ENCODE measurements around the gene ACER3. TPM values are rescaled to one million over a fixed set of nuclear protein-coding genes. Genes with fewer than 3 reads are reported as not detected.

Gene ACER3
- total and polyA plus RNA-seq, 2 experiments from 2014 or later, result 6.2 to 26.5 TPM

GRCh38 chr11:76892306-76892705 lies 31.6 kb downstream of the ACER3 start:
- TF ChIP-seq NANOG (IDR thresholded peaks at IDR 0.05; ENCODE audit: borderline replicate concordance), result no peak
- TF ChIP-seq CTCF (conservative IDR thresholded peaks at IDR 0.05; ENCODE audit: low read depth in 2 of 2), result no peak
- no peak for TF ChIP-seq ETS1 (IDR thresholded peaks at IDR 0.05)
- no peak for TF ChIP-seq ZNF114 (CRISPR knock-in tag; IDR thresholded peaks at IDR 0.05)
- TF ChIP-seq STAT1 (IDR thresholded peaks at IDR 0.05; ENCODE audit: unreplicated experiment), result no peak
- H3K9me2 ChIP-seq (ENCODE audit: insufficient read depth), result no peaks in the 10 kb centered on the region
- no peak overlapping the region for H3K4me2 ChIP-seq
- no peaks in the 10 kb centered on the region for H3K27me3 Mint-ChIP-seq (ENCODE audit: insufficient read depth, low read depth, poor library complexity)
- H3K36me3 Mint-ChIP-seq (ENCODE audit: low read depth), result no peaks in the 10 kb centered on the region
- ATAC-seq, result no peak
- no peak overlapping the region for H3K27ac ChIP-seq (ENCODE audit: low read depth)
- no peaks in the 10 kb centered on the region for H3K9me3 Mint-ChIP-seq
- H3K27ac Mint-ChIP-seq, result no peak overlapping the region
- no peaks in the 10 kb centered on the region for H3K36me3 ChIP-seq (ENCODE audit: insufficient read depth)
- H3K4me1 ChIP-seq (ENCODE audit: insufficient read depth), result 0 out of 2 replicates have a peak, but pooled peaks cover 5% of the 10 kb centered on the region
- H4K20me1 ChIP-seq (replicated peaks; ENCODE audit: insufficient read depth), result no peaks in the 10 kb centered on the region; the same call in 1 of the 2 replicates
- H3K4me1 Mint-ChIP-seq, result peaks cover 4% of the 10 kb centered on the region
- H2AFZ ChIP-seq, result no peak overlapping the region
- H3K4me3 Mint-ChIP-seq, result no peak overlapping the region
- no peaks in the 10 kb centered on the region for H3F3A ChIP-seq (replicated peaks; ENCODE audit: low read depth)
- peaks cover 3% of the 10 kb centered on the region; the same call in 1 of the 2 replicates for H3K79me2 ChIP-seq (replicated peaks; ENCODE audit: insufficient read depth)
- H3K27me3 ChIP-seq (ENCODE audit: insufficient read depth), result no peaks in the 10 kb centered on the region
- no peak for DNase-seq (ENCODE audit: low spot score)
- H3K4me3 ChIP-seq, result no peak overlapping the region

- Histone ChIP-seq H3K27ac (ENCODE audit: low read depth) (no peak overlapping the region), H4K20me1 (replicated peaks; ENCODE audit: insufficient read depth) (no peaks in the 10 kb centered on the region)
- no peak for TF ChIP-seq JUNB (IDR thresholded peaks at IDR 0.05; ENCODE audit: unreplicated experiment)
- TF ChIP-seq STAT1 (IDR thresholded peaks at IDR 0.05; ENCODE audit: unreplicated experiment), result no peak
- TF ChIP-seq REST (IDR thresholded peaks at IDR 0.05; ENCODE audit: unreplicated experiment), result no peak
- no peak for TF ChIP-seq POLR2AphosphoS5 (IDR thresholded peaks at IDR 0.05; ENCODE audit: low read depth)
- TF ChIP-seq CTCF (conservative IDR thresholded peaks at IDR 0.05; ENCODE audit: low read depth in 2 of 2), result no peak
- TF ChIP-seq EZH2phosphoT487 (IDR thresholded peaks at IDR 0.05; ENCODE audit: unreplicated experiment), result no peak
Observed at GRCh38 chr11:76897233-76897632, 36.5 kb downstream of the ACER3 start.

More at GRCh38 chr11:76897233-76897632, 36.5 kb downstream of the ACER3 start:
- no peaks in the 10 kb centered on the region for H3K27me3 Mint-ChIP-seq (ENCODE audit: insufficient read depth, low read depth, poor library complexity)
- H3K4me1 Mint-ChIP-seq, result peaks cover 12% of the 10 kb centered on the region
- no peaks in the 10 kb centered on the region for H3K9me2 ChIP-seq (ENCODE audit: insufficient read depth)
- H3K4me3 ChIP-seq, result no peak overlapping the region
- H3K36me3 Mint-ChIP-seq (ENCODE audit: low read depth), result peaks cover 4% of the 10 kb centered on the region; the same call in 1 of the 3 replicates
- ATAC-seq, result no peak
- H3K4me2 ChIP-seq, result no peak overlapping the region
- H3K27me3 ChIP-seq (ENCODE audit: insufficient read depth), result no peaks in the 10 kb centered on the region
- no peak overlapping the region for H2AFZ ChIP-seq
- H3K4me3 Mint-ChIP-seq, result no peak overlapping the region
- no peaks in the 10 kb centered on the region; the same call in 2 of the 3 replicates for H3K9me3 Mint-ChIP-seq
- no peaks in the 10 kb centered on the region for H3K36me3 ChIP-seq (ENCODE audit: insufficient read depth)
- H3F3A ChIP-seq (replicated peaks; ENCODE audit: low read depth), result no peaks in the 10 kb centered on the region
- DNase-seq (ENCODE audit: low spot score), result no peak
- no peak overlapping the region for H3K27ac Mint-ChIP-seq
- no peaks in the 10 kb centered on the region for H3K79me2 ChIP-seq (replicated peaks; ENCODE audit: insufficient read depth)
- H3K4me1 ChIP-seq (ENCODE audit: insufficient read depth), result peaks cover 18% of the 10 kb centered on the region
